Measurements from ENCODE around the gene COG5. TPM values are rescaled to one million over a fixed set of nuclear protein-coding genes. Genes with fewer than 3 reads are reported as not detected.

COG5 gene
- total and polyA plus RNA-seq, 9 of the 15 experiments (the other 6 are each of a cell fraction or from before 2014, with no cell fraction given), result 15.3 to 75.1 (median 56.4) TPM

DNA sequence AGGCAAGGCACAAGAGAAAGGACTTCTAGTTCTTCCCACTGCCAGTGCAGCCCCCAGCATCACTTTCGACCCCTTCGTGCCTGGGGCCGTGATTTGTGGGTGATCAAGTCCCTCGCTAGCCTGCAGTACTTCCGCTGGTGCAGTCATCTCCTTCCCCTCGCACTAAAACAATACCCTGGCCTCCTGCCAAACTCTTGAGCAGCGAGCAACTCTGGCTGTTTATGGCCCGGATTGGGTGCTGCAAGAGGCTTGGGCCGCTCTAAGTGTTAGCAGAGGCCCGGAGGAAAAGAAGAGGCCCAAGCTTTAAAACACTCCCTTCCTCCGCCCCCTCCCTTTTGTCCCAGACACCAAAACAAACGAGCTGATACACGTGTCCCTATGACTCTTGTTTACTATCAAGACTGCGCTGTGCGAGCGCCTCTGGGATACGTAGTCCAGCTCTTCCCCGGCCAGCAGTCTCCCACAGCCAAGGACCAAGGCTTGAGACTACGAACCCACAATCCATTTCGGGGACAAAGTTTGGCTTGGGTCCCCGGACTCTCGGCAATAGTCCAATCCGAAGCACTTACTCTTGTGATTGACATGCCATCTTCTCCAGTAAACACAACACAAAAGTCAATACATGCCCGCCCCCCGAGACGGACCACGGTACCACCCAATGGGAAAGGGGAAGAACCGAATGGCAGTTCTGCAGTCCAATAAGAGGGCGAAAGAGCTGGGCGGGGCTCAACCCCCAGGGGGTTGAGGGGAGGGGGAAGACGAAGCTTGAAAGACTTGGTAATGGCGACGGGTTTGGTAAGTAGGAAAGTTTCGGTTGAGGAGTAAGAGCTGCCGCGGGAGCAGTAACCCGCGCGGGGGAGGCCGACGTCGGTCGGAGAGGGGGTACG, 395.2 kb downstream of the COG5 start, which contains the start of gene HBP1 (continued):
- peak in 1 of 3 experiments; percentile 87; a peak in 3 of 6 replicates for TF ChIP-seq ZBTB11 (CRISPR knock-in tag; IDR thresholded peaks at IDR 0.05)
- no peak for TF ChIP-seq DNMT1 (IDR thresholded peaks at IDR 0.05)
- no peak for TF ChIP-seq ZNF121 (CRISPR knock-in tag; conservative IDR thresholded peaks at IDR 0.05)
- peak; percentile 40 for TF ChIP-seq E2F8 (IDR thresholded peaks at IDR 0.05; ENCODE audit: low read depth, partially characterized antibody)
- 0 out of 2 replicates have a peak, but pooled peaks have one; percentile 6 for TF ChIP-seq ZBTB17 (CRISPR knock-in tag; IDR thresholded peaks at IDR 0.05)
- no peak for TF ChIP-seq CHCHD3 (CRISPR knock-in tag; IDR thresholded peaks at IDR 0.05)
- TF ChIP-seq HNRNPL (IDR thresholded peaks at IDR 0.05; ENCODE audit: low read depth, low read length), result no peak
- TF ChIP-seq, protein P1, sequence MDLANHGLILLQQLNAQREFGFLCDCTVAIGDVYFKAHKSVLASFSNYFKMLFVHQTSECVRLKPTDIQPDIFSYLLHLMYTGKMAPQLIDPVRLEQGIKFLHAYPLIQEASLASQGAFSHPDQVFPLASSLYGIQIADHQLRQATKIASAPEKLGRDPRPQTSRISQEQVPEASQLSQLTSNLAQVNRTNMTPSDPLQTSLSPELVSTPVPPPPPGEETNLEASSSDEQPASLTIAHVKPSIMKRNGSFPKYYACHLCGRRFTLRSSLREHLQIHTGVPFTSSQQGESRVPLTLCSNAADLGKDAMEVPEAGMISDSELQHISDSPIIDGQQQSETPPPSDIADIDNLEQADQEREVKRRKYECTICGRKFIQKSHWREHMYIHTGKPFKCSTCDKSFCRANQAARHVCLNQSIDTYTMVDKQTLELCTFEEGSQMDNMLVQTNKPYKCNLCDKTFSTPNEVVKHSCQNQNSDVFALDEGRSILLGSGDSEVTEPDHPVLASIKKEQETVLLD (IDR thresholded peaks at IDR 0.05), result no peak
- TF ChIP-seq FOS (IDR thresholded peaks at IDR 0.05; ENCODE audit: extremely low read depth, insufficient read length), result peak; percentile 99
- peak in 1 of 2 experiments; percentile 66; a peak in 2 of 4 replicates for TF ChIP-seq TBL1XR1 (IDR thresholded peaks at IDR 0.05; ENCODE audit: low read length in 2 of 2)
- no peak for TF ChIP-seq ZNF79 (CRISPR knock-in tag; IDR thresholded peaks at IDR 0.05; ENCODE audit: low read depth)
- no peak for TF ChIP-seq GATAD2A (IDR thresholded peaks at IDR 0.05)
- TF ChIP-seq ZFP1 (CRISPR knock-in tag; IDR thresholded peaks at IDR 0.05), result no peak
- no peak for TF ChIP-seq TSHZ1 (CRISPR knock-in tag; IDR thresholded peaks at IDR 0.05)
- peak; percentile 99 for TF ChIP-seq FOXJ2 (tag; IDR thresholded peaks at IDR 0.05)
- no peak for TF ChIP-seq GATAD2B (IDR thresholded peaks at IDR 0.05; ENCODE audit: borderline replicate concordance)
